ENCODE measurements around the gene MAPRE3. TPM values are rescaled to one million over a fixed set of nuclear protein-coding genes. Genes with fewer than 3 reads are reported as not detected.

MAPRE3 gene
- total and polyA plus RNA-seq, 2 donors (not counting 3 experiments of a cell fraction or from before 2014, with no cell fraction given) = 4.4 to 6.1 TPM

DNA sequence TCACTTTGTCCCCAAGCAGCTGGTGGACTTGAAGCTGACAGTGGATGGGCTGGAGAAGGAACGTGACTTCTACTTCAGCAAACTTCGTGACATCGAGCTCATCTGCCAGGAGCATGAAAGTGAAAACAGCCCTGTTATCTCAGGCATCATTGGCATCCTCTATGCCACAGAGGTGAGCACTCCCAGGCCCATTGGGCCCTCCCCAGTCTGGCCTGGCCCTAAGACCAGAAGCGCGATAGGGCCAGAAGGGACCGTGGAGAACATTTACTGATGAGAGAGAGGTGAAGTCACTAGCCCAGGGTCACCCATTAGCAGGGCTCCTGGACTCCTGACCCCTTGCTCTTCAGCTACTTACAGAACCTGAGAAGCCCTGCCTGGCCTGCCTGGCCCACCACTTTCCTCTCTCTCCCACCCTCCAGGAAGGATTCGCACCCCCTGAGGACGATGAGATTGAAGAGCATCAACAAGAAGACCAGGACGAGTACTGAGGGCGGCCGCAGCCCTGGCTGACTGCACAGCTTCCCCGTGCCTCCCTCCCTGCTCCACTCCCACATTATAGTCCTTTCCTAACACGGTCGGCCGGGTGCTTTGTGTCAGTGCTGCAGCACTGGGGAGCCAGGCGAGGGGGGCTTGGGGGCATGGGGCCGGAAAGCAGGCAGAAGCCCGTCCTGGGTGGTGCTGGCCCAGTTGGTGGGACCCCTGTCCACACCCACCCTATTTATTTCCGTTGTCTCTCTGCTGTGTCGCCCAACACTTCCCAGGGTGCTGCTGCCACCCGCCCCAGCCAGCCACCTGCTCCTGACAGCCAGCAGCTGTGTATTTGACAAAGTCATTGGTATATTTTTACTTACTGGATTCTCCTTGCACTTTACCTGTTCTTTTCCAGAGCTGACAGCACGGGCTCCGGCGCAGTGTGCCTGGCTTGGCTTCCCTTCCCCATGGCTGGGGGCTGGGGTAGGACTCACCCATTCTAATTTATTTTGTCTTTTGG, 55.7 kb downstream of the MAPRE3 start:
- no peak overlapping the region for H3K4me3 ChIP-seq (replicated peaks in 1 of 3; ENCODE audit: insufficient read depth in 1 of 3, low read depth in 1 of 3, low read length in 3 of 3)
- POLR2A ChIA-PET = no interaction called here
- H3K36me3 ChIP-seq (ENCODE audit: control insufficient read depth in 2 of 2, extremely low read depth in 1 of 2, insufficient read depth in 2 of 2, low read length in 2 of 2) = peaks cover 0 to 10% of the 10 kb centered on the region in 2 experiments
- CTCF ChIA-PET = interaction anchor here (1.7 to 2.7 kb wide), 3 partner anchors 10 to 67 kb away, joined by 5 to 19 read pairs (median 5); no protein-coding TSS in a partner anchor
- no peak overlapping the region for H3K27ac ChIP-seq (ENCODE audit: insufficient read depth, low read depth, low read length)
- H3K4me2 ChIP-seq (ENCODE audit: insufficient read depth, low read length) = no peak overlapping the region
- FAIRE-seq (no peak), DNase-seq (ENCODE audit: low read depth, low spot score) (no peak)
- intact Hi-C loops (cut with micrococcal nuclease) = no loop called here
- BruUV-seq (replicated peaks) = no TSS peak
- H3K9me1 ChIP-seq (replicated peaks; ENCODE audit: control insufficient read depth, extremely low read depth, insufficient read depth, low read length) = no peaks in the 10 kb centered on the region
- peaks cover 2% of the 10 kb centered on the region for H3K4me1 ChIP-seq (ENCODE audit: control insufficient read depth, extremely low read depth, insufficient read depth, low read length)
- dilution Hi-C loops (cut with MboI; ENCODE audit: extremely low pct_ligation_motif_present, low sequenced_read_pairs) = no loop called here
- no peaks in the 10 kb centered on the region for H4K20me1 ChIP-seq (replicated peaks; ENCODE audit: control insufficient read depth, extremely low read depth, insufficient read depth, low read length)
- no peak overlapping the region for H3K9ac ChIP-seq (replicated peaks; ENCODE audit: extremely low read depth, insufficient read depth, low read length)
- H3K27me3 ChIP-seq (ENCODE audit: control insufficient read depth in 2 of 2, insufficient read depth in 2 of 2, low read length in 2 of 2) = no peaks in the 10 kb centered on the region
- H2AFZ ChIP-seq (ENCODE audit: low read depth, low read length) = no peak overlapping the region
- no peaks in the 10 kb centered on the region for H3K9me3 ChIP-seq (replicated peaks; ENCODE audit: control insufficient read depth, insufficient read depth, low read length)
- H3K79me2 ChIP-seq (ENCODE audit: control insufficient read depth, insufficient read depth, low read length) = no peaks in the 10 kb centered on the region
- no peak for TF ChIP-seq EZH2 (IDR thresholded peaks at IDR 0.05; ENCODE audit: borderline replicate concordance, low read depth, low read length, severe bottlenecking)
- TF ChIP-seq JUN (IDR thresholded peaks at IDR 0.05; ENCODE audit: borderline replicate concordance, insufficient read depth, insufficient read length, low read depth) = no peak
- TF ChIP-seq, protein P1, sequence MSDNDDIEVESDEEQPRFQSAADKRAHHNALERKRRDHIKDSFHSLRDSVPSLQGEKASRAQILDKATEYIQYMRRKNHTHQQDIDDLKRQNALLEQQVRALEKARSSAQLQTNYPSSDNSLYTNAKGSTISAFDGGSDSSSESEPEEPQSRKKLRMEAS (IDR thresholded peaks at IDR 0.05; ENCODE audit: insufficient read depth, insufficient read length) = no peak

DNA sequence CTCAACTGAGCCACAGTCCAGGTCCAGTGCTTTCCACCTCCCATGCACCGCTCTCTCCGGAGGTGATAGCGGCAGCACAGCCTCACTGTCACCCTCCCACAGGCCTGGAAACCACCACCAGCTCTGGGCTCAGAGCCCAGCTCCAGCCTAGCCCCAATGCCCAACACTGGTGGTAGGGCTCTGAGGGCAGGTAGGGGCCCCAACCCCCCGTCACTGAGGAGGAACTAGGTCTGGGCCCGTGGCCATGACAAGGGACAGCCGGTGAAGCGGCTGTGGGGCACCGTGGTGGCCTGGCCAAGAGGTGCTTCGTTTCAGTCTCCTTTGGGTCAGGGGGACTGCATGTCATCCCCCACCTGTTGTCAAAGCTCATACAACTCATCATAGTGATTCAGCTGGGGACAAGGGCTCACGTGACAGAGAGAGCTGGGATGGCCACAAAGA, 56.8 kb downstream of the MAPRE3 start:
- Histone ChIP-seq H3K4me3 (replicated peaks in 1 of 3; ENCODE audit: insufficient read depth in 1 of 3, low read depth in 1 of 3, low read length in 3 of 3) (no peak overlapping the region), H3K4me2 (ENCODE audit: insufficient read depth, low read length) (no peak overlapping the region), H3K36me3 (ENCODE audit: control insufficient read depth in 2 of 2, extremely low read depth in 1 of 2, insufficient read depth in 2 of 2, low read length in 2 of 2) (peaks cover 0 to 10% of the 10 kb centered on the region in 2 experiments), H3K9me3 (replicated peaks; ENCODE audit: control insufficient read depth, insufficient read depth, low read length) (no peaks in the 10 kb centered on the region), H3K9ac (replicated peaks; ENCODE audit: extremely low read depth, insufficient read depth, low read length) (no peak overlapping the region), H3K27me3 (ENCODE audit: control insufficient read depth in 2 of 2, insufficient read depth in 2 of 2, low read length in 2 of 2) (no peaks in the 10 kb centered on the region), H3K9me1 (replicated peaks; ENCODE audit: control insufficient read depth, extremely low read depth, insufficient read depth, low read length) (no peaks in the 10 kb centered on the region), H2AFZ (ENCODE audit: low read depth, low read length) (no peak overlapping the region), H3K4me1 (ENCODE audit: control insufficient read depth, extremely low read depth, insufficient read depth, low read length) (peaks cover 4% of the 10 kb centered on the region), H3K79me2 (ENCODE audit: control insufficient read depth, insufficient read depth, low read length) (peaks cover 2% of the 10 kb centered on the region), H4K20me1 (replicated peaks; ENCODE audit: control insufficient read depth, extremely low read depth, insufficient read depth, low read length) (no peaks in the 10 kb centered on the region), H3K27ac (ENCODE audit: insufficient read depth, low read depth, low read length) (no peak overlapping the region)
- BruUV-seq (replicated peaks) = no TSS peak
- dilution Hi-C loops (cut with MboI; ENCODE audit: extremely low pct_ligation_motif_present, low sequenced_read_pairs) = no loop called here
- POLR2A ChIA-PET = no interaction called here
- CTCF ChIA-PET = no interaction called here
- intact Hi-C loops (cut with micrococcal nuclease) = no loop called here
- FAIRE-seq (no peak), DNase-seq (ENCODE audit: low read depth, low spot score) (no peak)
- no peak for TF ChIP-seq JUN (IDR thresholded peaks at IDR 0.05; ENCODE audit: borderline replicate concordance, insufficient read depth, insufficient read length, low read depth)
- no peak for TF ChIP-seq MYC (IDR thresholded peaks at IDR 0.05; ENCODE audit: low read depth, low read length)
- TF ChIP-seq FOS (IDR thresholded peaks at IDR 0.05; ENCODE audit: borderline replicate concordance, insufficient read depth, low read length) = no peak
- TF ChIP-seq GATA2 (IDR thresholded peaks at IDR 0.05; ENCODE audit: insufficient read depth, insufficient read length, low read depth, low read length) = no peak
- TF ChIP-seq EZH2 (IDR thresholded peaks at IDR 0.05; ENCODE audit: borderline replicate concordance, low read depth, low read length, severe bottlenecking) = no peak

Measured in endothelial cell of umbilical vein (primary cell).